ENCODE measurements around the gene IQGAP1.

DNA sequence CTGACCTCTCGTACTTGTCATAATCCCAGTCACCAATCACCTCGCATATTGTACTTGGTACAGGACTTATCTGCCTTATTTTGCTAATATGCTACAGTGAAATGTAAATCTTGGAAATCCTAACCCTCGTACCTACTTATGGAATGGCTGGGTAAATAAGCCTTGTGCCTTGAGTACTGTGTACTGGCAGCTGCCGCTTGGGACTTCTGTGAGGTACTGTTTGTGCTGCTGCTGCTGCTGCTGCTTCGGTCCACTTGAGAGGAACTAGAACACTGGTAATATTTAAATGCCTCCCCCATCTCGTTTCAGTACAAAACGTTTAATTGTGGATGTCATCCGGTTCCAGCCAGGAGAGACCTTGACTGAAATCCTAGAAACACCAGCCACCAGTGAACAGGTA is 99.1 kb downstream of the IQGAP1 start:
- no peak for TF ChIP-seq CTCF (IDR thresholded peaks at IDR 0.05; ENCODE audit: poor library complexity)
- no peak for TF ChIP-seq EZH2 (IDR thresholded peaks at IDR 0.05; ENCODE audit: borderline replicate concordance)

Data from hepatocyte (in vitro differentiated cells).